Sigmoid colon (tissue), 4 donors: Measurements from ENCODE around the gene PAXX.

Experiments
- CTCF ChIP-seq, 4 experiments: fragments of 450-650 bp in 3 of 4; fragments of 200-600 bp in 1 of 4; IDR thresholded peaks; one replicate each; pipeline ENCODE4 v1.5.1; 2016 to 2019; ENCODE audit warnings: antibody characterized with exemption in 4 of 4, mild to moderate bottlenecking in 3 of 4, moderate library complexity in 2 of 4
- EP300 ChIP-seq, 4 donors: sonication (generic); formaldehyde crosslinking; IDR thresholded peaks; one replicate each; pipeline ENCODE4 v1.6.1; 2017; ENCODE audit warnings: antibody characterized with exemption in 4 of 4
- POLR2A ChIP-seq, 2 donors: fragments of 450-650 bp; IDR thresholded peaks; one replicate each; pipeline ENCODE4 v1.6.1; 2016; ENCODE audit warnings: antibody characterized with exemption in 2 of 2, mild to moderate bottlenecking in 2 of 2, moderate library complexity in 2 of 2
- POLR2AphosphoS5 ChIP-seq, 4 donors: sonication (generic); formaldehyde crosslinking; IDR thresholded peaks; one replicate each; pipeline ENCODE4 v1.6.1; 2017; ENCODE audit warnings: antibody characterized with exemption in 4 of 4

GRCh38 chr9:136981588-136982231 is 10.5 kb upstream of the PAXX start:
- TF ChIP-seq CTCF (IDR thresholded peaks at IDR 0.05) (no peak), POLR2AphosphoS5 (IDR thresholded peaks at IDR 0.05) (no peak), POLR2A (IDR thresholded peaks at IDR 0.05) (no peak), EP300 (IDR thresholded peaks at IDR 0.05) (no peak)
